NCI-H2227 (cell line): ENCODE data around the gene DIAPH2.

Source experiments
- DNase-seq: peaks from one replicate; lab custom pipeline; 2025; ENCODE audit not compliant: unreplicated experiment; lab: John Stamatoyannopoulos, UW

The DIAPH2 gene

DNA sequence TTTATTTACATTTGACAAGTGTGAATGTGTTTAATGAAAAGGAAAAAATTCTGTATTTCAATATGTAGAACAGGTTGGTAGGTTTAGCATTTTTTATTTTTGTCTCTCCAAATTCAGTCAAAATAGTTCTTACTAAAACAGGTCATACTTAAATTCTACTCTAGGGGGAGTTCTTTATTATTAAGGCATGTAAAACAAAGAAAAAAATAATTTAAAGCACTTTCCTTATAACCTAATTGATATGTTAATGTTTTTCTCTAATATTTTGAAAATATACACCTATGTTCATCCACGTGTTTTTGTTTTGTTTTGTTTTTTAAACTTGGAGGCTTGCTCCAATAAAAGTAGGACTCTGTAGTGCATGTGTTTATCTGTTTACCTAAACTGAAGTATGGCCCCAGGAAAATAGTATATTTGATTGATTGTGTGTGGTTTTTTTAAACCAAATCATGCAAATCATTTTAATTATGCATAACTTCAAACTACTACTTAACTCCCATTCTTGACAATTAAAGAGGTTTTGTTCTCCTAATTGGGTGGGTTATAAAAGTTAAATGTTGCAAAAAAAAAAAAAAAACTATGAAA lies 761.7 kb downstream of the DIAPH2 start:
- DNase-seq = no peak

- no peak for DNase-seq
These were observed 762.7 kb downstream of the DIAPH2 start for GRCh38 chrX:97447306-97447705.

GRCh38 chrX:97452283-97452682 lies 767.6 kb downstream of the DIAPH2 start:
- no peak for DNase-seq

DNA sequence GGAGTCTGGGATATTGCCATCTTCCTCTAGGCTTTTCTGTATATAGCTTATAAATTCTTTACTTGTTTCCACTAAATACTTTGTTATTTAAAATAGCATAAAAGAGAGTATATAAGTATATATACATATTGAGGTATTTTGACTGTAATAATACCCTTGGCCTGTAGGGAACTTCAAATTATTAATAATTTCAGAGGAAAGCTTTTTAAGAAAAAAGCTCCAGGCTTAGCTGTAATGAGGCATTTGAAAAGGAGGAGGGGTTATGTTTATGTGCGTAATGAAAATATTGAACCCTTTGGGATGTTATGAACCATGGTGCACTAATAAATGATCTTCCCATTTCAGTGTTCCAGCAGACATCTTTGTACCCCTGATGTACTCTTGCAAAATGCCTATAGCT lies 777.1 kb downstream of the DIAPH2 start:
- no peak for DNase-seq

GRCh38 chrX:97471071-97471470 lies 786.4 kb downstream of the DIAPH2 start:
- no peak for DNase-seq

- DNase-seq = no peak
These were observed 790.3 kb downstream of the DIAPH2 start for GRCh38 chrX:97474933-97475332.

DNA sequence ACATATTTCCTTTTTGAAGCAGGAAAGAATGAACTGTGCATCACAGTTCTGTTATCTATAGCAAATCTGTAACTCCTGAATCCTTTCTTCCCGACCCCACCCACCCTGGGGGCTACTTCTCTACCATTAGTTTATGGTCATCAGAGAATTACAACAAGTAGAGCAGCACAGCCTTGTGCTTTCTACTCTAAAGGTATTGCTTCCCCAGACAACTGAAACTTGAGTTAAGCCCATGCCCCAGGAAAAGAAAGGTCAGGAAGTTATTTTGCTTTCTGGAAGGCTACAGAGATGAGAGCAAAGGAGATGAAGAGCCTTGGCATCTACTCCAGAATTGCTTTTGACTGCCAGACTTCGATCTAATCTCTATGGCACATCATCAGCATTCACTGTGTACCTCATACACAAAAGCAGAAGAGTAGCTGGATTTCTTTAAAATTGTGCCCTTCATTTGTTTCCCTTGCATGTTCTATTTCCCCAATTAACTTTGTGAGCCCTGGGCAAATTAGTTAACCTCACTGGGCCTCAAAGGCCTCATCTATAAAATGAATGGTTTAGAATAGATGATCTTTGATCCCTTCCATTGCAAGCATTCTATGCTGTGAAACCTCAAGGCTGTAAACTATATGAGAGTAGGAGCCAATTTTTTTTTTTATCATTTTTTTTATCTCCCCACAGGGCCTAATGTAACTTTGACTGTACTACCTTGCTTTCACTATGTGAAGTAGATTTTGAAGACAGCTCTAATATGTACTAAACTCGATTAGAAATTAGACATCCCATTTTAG lies 794.7 kb downstream of the DIAPH2 start:
- no peak for DNase-seq

GRCh38 chrX:97481228-97481627 lies 796.6 kb downstream of the DIAPH2 start:
- no peak for DNase-seq

DNA sequence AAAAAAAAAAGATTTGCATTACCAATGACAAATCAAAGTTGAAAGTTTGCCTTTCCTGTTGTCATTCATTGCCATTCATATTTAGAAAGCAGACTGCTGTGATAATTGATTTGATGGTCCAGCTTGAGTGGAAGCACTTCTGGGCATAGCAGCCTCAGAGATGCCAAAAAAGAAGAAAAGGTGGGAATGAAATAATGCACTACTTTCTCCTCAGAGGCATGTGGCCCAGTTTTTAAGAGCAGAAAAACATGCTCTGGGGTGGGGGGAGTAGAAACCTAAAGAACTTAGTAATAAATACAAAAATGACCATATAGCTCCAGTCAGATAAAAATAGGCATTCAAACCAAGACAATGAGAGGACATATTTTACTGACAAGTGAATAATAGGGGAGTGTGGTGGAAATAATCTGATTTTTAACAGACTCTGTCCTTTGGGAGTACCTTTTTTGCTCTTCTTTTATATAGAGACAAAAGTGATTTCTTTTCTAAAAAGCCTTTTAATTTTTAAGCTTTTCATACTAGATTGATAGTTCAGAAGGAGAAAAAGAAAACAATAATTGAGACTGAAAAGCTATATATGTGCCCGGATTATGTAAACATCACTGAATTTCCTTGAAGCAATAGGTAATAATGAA lies 798.1 kb downstream of the DIAPH2 start:
- no peak for DNase-seq

DNA sequence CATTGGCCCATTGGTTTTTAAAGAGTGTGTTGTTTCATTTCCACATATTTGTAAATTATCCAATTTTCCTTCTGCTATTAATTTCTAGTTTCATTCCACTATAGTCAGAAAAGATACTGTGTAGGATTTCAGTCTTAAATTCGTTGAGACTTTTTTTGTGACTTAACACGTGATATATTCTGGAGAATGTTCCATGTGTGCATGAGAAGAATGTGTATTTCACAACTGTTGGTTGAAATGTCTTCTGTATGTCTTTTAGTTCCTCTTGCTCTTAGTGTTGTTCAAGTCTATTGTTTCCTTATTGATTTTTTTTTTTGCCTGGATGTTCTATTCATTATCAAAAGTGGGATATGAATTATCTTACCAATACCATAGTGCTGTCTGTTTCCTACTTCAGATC lies 806.0 kb downstream of the DIAPH2 start:
- DNase-seq = no peak

DNA sequence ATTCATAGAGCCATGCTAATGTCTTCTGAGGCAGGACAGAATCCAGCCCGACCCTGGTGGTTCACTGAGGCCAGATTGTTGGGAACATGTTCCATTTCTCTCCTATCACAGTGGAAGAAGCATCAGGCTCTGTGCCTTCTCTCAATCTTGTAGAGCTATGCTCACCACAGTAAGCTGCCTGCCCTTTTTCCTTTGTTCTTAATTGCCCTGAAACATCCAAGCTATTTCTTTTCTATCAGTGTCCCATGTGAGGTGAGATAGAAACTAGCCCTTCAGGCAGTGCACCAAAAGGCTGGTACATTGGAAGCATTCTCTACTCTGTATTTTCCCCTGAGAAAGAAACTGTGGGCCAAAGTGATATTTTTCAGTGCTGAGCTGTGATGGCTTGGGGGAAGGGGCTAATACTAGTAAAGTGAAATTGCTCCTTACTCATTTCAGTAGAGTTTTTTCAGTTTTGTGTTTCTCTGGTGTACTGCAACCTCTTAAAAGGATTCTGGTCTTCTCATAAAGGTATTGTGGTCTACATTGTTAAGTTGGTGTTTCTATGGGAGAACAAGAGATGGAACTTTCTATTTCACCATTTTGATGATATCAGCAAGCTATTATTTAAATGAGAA lies 810.2 kb downstream of the DIAPH2 start:
- no peak for DNase-seq

DNA sequence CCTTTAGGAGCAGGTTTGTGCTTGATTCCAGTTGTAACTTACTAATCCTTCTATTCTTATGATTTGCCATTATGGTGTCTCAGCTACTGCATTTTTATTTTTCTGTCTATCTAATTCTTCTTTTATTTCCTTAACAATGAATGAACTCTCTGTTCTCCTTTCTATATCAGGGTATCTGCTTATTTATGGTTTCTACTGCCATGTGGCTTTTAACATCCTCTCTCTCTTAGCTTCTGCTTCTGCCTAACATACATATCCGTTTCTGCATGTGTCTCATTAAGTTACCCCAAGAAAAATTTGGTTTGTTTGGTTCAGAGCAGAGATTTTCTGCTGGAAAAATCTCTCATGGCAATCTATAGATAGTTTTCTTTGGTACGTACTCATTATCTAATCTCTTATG lies 813.5 kb downstream of the DIAPH2 start:
- DNase-seq = no peak

- DNase-seq = no peak
These were observed 819.8 kb downstream of the DIAPH2 start for GRCh38 chrX:97504431-97504830.

GRCh38 chrX:97517763-97518162 lies 833.1 kb downstream of the DIAPH2 start:
- no peak for DNase-seq

DNA sequence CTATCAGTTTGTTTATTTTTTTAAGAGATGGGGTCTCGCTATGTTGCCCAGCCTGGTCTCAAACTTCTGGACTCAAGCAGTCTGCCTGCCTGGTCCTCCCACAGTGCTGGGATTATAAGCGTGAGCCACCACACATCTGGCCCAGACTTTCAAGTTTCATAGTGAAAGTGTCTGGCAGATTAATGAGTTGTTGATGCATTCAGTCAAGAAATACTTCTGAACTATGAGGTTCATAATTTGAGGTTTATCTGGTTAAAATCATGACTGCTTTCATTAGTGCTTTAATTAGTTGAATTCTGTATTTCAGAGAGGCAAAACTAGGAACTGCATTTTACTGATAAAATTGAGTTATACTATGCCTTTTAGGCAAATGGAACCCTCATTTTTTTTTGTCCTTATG lies 837.7 kb downstream of the DIAPH2 start:
- DNase-seq = no peak

DNA sequence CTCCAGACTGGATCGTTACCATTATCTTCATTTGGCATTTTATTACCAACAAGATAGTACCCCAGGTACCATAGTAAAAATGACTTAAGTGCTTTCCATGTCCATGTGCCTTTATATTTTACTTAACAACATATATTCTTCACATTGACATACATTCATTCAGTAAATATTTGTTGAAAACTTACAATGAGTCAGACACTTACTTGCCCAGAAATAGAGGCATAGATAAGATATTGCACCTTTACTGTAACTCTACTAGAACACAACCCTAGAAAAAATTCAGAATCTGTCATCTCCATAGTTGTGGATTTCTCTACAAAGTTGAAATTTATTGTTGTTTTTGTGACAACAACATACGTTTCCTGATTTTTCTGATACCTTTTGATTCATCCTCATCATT lies 839.7 kb downstream of the DIAPH2 start:
- no peak for DNase-seq

DNA sequence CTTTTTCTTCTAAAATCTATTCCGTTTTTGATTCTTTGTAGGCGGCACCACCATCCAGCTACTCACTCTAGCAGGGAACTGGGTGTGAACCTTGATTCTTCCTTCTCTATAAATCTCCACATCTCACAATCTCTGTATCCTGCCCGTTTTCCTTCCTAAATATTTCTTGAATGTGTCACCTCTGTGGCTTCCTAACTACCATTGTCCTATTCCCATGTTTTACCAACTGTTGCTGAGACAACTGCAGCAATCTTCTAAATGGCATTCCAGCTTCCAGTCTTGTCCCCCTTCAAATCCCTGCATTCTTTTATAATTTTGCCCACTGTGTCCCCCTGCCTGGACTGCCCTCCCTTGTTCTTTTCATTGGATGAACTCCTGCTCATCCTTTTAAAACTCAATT lies 840.4 kb downstream of the DIAPH2 start:
- DNase-seq = no peak

DNA sequence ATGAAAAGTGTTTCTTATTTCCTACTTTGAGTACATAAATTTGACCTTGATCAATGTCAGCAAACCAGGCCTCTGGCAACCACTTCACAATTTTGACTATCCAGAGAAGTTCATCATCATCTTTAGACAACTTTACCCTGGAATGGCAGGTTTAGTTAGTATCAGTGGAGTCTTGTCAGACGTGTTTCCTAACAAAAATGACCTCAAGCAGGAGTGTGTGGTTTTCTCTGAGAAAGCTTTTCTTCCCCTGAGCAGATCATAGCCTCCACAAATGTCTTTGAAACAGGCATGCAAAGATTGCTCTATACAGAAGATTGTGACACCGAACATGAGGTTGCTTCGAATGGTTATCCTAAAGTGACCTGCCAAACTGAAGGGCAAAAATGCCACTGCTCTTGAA lies 841.3 kb downstream of the DIAPH2 start:
- DNase-seq = no peak

DNA sequence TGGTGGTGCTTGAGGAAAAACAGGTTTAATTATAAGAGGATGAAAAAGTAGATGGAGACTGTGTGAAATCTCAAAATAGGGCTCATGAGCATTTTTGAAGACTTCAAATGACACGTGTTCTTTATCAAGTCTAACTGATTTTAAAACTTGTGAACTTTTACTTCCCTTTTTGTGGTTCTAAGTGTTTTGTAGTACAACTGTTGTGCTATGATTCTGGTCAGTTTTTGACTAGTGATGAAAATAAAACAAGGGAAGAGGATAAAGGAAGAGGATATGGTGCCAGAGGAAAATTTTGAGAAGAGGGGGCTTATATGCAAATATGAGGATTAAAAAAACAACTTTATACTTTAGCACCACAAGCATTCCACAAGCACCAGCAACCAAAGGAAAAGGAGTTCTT lies 843.1 kb downstream of the DIAPH2 start:
- DNase-seq = no peak

GRCh38 chrX:97529536-97530200 lies 845.0 kb downstream of the DIAPH2 start:
- DNase-seq = no peak

GRCh38 chrX:97531825-97532224 lies 847.2 kb downstream of the DIAPH2 start:
- no peak for DNase-seq
